Adipocyte (in vitro differentiated cells): ENCODE data around the gene RFLNA.

Source experiments
- DNase-seq: peaks from one replicate; pipeline ENCODE4 v3.0.0-alpha.2; 2015; ENCODE audit warnings: low read depth
- H3K27me3 ChIP-seq: replicated peaks from 2 replicates; pipeline ENCODE4 v1.7.0; 2013; ENCODE audit warnings: mild to moderate bottlenecking, low read length, moderate library complexity; ENCODE audit not compliant: control insufficient read depth, insufficient read depth
- H3K36me3 ChIP-seq: 2 replicates; pipeline ENCODE4 v1.7.0; 2013; ENCODE audit warnings: low read length, mild to moderate bottlenecking, moderate library complexity; ENCODE audit not compliant: control insufficient read depth, insufficient read depth, severe bottlenecking
- H3K4me1 ChIP-seq: 2 replicates; pipeline ENCODE4 v1.7.0; 2013; ENCODE audit warnings: mild to moderate bottlenecking, low read length, moderate library complexity; ENCODE audit not compliant: control insufficient read depth, insufficient read depth
- H3K4me3 ChIP-seq: 2 replicates; pipeline ENCODE4 v1.7.0; 2013; ENCODE audit warnings: mild to moderate bottlenecking, low read length, moderate library complexity
- H3K9ac ChIP-seq: 2 replicates; pipeline ENCODE4 v1.7.0; 2013; ENCODE audit warnings: mild to moderate bottlenecking, low read length, moderate library complexity
- H3K9me3 ChIP-seq: 2 replicates; pipeline ENCODE4 v1.7.0; 2013; ENCODE audit warnings: mild to moderate bottlenecking, low read length, moderate library complexity; ENCODE audit not compliant: control insufficient read depth

The RFLNA gene

DNA sequence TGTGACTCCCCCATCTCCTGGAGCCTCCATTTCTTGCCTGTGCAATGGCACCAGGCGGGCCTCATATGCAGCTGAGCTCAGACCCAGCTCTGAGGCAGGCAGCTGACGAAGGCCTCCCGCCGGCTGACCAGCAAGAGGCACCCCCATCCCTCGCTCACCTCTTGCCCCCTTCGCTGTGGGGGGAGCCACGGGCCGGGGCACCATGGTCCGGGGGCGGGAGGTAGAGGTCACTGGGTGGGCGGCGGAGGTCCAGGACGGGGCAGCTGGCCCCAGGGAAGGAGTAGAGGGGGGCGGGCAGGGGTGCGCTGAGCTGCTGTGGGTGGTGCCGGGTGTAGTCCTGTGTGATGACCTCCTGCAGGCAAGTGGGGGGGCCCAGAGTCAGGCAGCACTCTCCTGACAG, 39.4 kb downstream of the RFLNA start:
- Histone ChIP-seq H3K9ac (no peak overlapping the region), H3K9me3 (no peaks in the 10 kb centered on the region), H3K27me3 (no peaks in the 10 kb centered on the region), H3K4me3 (no peak overlapping the region), H3K4me1 (no peaks in the 10 kb centered on the region), H3K36me3 (peaks cover 87% of the 10 kb centered on the region)
- DNase-seq: no peak

DNA sequence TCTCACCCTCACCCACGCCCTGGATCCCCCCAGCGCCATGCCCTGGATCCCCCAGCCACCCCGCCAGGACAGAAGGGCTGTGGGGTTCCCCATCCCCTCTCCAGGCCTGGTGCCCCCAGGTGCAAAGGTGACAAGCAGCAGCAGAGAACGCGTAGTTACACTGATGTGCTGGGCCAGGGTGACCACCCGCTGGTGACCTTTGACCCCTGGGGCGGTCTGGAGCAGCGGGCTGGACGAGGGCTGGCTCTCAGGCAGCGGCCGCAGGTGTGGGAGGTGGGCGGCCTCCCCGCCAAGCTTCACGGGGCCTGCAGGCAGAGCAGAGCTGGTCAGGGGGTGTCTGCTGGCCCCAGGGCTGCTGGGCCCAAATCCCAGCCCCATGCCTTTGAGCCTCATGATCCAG, 40.1 kb downstream of the RFLNA start:
- DNase-seq: no peak
- peaks cover 82% of the 10 kb centered on the region for H3K36me3 ChIP-seq
- H3K9ac ChIP-seq: no peak overlapping the region
- no peak overlapping the region for H3K4me3 ChIP-seq
- H3K4me1 ChIP-seq: no peaks in the 10 kb centered on the region
- H3K27me3 ChIP-seq: no peaks in the 10 kb centered on the region
- no peaks in the 10 kb centered on the region for H3K9me3 ChIP-seq

DNA sequence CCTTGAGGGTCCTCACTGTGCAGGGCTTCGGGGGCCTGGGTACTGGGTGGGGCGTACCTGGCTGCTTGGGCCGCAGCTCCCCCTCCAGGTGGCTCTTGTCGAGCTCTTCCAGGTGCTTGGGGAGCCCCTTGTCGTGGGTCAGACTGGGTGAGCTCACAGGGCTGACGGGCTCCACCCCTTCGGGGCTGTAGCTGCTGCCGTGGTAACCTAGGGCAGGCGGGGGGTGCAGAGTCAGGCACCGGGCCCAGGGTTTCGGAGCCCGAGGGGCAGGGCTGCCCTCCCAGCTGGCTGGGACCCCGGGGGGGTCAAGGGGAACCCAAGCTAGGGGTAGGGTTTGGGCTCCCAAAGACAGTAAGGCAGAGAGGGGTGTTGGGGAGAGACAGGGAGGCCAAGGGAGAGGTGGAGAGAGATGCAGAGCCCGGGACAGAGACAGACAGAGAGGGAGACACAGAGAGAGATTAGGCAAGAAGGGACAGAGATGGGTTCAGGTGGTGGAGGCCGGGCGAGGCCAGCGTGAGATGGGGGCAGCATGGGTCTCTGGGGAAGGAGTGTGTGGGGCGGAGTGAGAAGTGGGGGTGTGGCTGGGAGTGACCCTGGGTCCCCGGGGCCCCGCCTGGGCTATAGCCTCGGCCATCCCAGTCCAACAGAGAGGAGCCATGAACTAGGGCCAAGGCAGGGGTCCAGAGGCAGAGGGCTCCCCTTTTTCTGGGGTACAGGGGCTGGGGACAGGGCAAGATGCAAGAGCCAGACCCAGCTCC, 40.7 kb downstream of the RFLNA start:
- Histone ChIP-seq H3K36me3 (peaks cover 82% of the 10 kb centered on the region), H3K9ac (no peak overlapping the region), H3K4me3 (no peak overlapping the region), H3K27me3 (no peaks in the 10 kb centered on the region), H3K4me1 (no peaks in the 10 kb centered on the region), H3K9me3 (no peaks in the 10 kb centered on the region)
- DNase-seq: no peak

DNA sequence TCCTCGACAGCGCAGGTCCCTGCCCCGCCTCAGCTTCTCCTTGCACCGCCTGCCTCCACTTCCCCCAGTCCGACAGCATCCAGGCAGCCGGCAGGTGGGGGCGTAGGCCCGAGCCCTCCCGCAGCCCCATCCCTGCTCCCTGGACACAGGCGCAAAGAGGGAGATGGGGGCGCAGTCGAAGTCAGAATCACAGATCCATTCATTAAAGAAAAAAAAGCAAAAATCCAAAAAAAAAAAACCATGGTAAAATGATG, 41.2 kb downstream of the RFLNA start:
- no peaks in the 10 kb centered on the region for H3K9me3 ChIP-seq
- H3K4me3 ChIP-seq: no peak overlapping the region
- H3K27me3 ChIP-seq: no peaks in the 10 kb centered on the region
- H3K4me1 ChIP-seq: no peaks in the 10 kb centered on the region
- H3K36me3 ChIP-seq: peaks cover 83% of the 10 kb centered on the region
- no peak overlapping the region for H3K9ac ChIP-seq
- no peak for DNase-seq

DNA sequence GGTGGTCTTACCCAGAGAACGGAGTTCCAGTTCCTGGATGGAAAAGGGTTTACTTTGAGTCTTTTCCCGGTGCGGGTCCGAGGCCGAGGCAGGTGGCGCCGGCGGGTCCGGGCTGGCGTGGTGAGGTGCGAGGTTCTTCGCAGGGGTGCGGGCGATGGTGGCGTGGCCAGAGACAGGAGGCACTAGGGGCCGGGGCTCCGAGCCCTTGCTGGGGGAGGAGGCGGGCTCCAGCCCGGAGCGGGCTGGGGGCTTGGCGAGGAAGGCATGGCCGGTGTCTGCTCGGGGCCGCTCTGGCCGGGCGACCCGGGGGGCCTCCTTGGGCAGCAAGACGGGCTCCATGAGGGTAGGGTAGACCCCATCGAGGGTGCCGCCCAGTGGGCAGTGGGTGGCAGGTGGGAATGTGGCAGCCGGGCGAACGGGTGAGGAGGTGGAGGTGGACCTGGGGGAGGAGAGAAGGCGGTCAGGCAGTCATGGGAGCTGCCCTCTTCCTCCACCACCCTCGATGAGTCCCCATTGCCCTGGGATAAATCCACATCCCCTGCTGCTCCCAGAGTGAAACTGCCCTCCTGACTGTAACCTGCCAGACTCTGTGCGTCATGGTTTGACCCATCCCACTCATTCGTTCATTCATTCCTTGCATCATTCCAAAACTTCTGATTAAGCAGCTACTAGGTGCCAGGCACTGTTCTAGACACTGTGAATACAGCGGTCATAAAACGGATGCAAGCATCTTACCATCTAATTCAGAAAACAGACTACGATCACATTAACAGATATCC, 42.0 kb downstream of the RFLNA start:
- DNase-seq: no peak
- Histone ChIP-seq H3K4me3 (no peak overlapping the region), H3K9ac (no peak overlapping the region), H3K27me3 (no peaks in the 10 kb centered on the region), H3K9me3 (no peaks in the 10 kb centered on the region), H3K36me3 (peaks cover 83% of the 10 kb centered on the region), H3K4me1 (no peaks in the 10 kb centered on the region)

DNA sequence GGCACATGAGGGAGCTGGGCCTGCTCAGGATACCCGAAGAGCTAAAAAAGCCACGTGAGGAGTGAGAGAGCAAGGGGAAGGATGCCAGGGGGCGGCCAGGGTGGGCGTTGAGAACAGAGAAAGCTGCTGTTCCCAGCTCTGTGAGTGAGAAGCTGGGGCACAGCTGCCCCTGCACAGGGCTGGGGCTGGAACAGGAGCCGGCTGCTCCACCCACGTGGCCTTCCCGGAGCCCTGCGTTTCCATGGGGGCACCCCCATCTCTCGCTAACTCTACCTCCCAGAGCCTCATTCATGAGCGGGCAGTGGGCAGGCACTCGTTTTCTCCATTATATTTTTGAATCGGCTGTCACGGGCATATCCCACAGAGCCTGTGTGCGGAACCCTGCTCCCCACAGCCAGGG, 42.7 kb downstream of the RFLNA start:
- Histone ChIP-seq H3K9me3 (no peaks in the 10 kb centered on the region), H3K27me3 (no peaks in the 10 kb centered on the region), H3K36me3 (peaks cover 82% of the 10 kb centered on the region), H3K4me3 (no peak overlapping the region), H3K9ac (no peak overlapping the region), H3K4me1 (no peaks in the 10 kb centered on the region)
- DNase-seq: no peak

DNA sequence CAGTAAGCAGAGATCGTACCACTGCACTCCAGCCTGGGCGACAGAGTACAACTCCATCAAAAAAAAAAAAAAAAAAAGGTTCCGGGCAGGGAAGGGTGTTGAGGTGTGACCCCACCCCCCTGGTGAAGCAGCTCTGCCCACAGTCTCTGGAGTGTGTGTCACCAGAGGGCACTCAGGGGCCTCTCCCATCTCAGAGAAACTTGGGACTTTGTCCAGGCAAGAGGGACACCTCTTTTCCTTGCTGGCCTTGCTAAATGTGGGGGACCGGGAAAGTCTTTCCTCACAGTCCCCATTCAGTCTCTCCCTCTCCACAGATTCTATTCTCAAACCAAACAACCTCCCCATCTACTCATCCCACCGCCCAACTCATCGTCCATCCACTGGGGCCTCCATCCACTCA, 43.6 kb downstream of the RFLNA start:
- H3K9me3 ChIP-seq: no peaks in the 10 kb centered on the region
- H3K36me3 ChIP-seq: peaks cover 84% of the 10 kb centered on the region
- no peak for DNase-seq
- no peaks in the 10 kb centered on the region for H3K4me1 ChIP-seq
- H3K4me3 ChIP-seq: no peak overlapping the region
- no peak overlapping the region for H3K9ac ChIP-seq
- H3K27me3 ChIP-seq: no peaks in the 10 kb centered on the region

DNA sequence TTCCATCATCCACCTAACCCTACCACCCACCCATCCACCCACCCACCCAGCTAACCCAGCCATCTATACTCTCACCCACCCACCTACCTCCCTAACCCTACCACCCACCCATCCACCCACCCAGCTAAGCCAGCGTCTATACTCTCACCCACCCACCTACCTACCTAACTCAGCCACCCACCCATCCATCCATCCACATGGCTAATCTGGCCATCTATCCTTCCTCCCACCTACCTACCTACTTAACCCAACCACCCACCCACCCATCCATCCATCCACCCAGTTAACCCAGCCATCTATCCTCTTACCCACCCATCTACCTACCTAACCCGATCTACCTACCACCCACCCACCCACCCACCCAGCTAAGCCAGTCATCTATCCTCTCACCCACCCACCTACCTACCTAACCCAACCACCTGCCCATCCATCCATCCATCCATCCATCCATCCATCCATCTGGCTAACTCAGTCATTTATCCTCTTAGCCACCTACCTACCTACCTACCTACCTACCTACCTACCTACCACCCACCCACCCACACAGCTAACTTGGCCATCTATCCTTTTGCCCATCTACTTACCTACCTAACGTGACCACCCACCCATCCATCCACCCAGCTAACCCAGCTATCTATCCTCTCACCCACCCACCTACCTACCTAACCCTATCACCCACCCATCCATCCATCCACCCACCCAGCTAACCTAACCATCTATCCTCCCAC, 44.1 kb downstream of the RFLNA start:
- DNase-seq: no peak
- Histone ChIP-seq H3K36me3 (peaks cover 85% of the 10 kb centered on the region), H3K4me3 (no peak overlapping the region), H3K4me1 (no peaks in the 10 kb centered on the region), H3K27me3 (no peaks in the 10 kb centered on the region), H3K9me3 (no peaks in the 10 kb centered on the region), H3K9ac (no peak overlapping the region)

DNA sequence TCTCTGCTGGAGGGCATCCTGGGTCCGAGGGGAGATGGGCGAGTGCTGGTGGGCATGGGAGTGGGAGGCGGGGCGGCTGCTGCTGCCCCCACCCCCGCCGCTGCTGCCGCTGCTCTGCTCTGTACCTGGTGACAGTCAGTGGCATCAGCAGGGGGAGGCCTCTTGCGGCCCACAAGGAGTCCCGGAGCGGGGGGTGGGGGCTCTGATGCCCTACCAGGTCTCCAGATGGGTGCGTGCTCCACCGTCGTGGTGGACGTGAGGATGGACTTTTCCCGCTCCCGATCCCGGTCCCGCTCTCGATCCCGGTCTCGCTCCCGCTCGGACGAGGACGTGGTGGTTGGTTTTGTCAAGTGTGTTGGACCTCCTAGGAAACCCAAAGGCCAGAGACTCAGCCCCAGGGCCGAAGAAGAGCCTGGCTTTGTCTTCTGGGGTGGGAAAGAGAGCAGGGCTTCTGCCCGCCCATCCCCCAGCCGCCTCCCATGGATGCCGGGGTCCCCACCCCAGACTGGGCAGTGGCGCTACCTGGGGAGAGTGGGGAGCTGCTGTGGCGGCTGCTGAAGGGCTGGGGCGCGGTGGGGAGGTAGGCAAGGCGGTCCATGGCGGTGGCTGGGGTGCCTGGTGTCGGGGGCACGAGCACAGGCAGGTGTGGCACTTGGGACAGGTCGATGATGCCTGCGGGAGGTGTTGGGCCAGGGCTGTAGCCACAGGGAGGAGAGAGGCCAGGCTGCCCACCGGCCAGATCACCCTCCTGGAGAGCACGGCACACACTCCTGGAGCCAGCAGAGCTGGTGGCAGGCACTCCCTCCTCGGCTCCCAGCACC, 45.4 kb downstream of the RFLNA start:
- no peaks in the 10 kb centered on the region for H3K4me1 ChIP-seq
- no peak for DNase-seq
- H3K36me3 ChIP-seq: peaks cover 87% of the 10 kb centered on the region
- no peak overlapping the region for H3K9ac ChIP-seq
- H3K4me3 ChIP-seq: no peak overlapping the region
- no peaks in the 10 kb centered on the region for H3K27me3 ChIP-seq
- no peaks in the 10 kb centered on the region for H3K9me3 ChIP-seq

DNA sequence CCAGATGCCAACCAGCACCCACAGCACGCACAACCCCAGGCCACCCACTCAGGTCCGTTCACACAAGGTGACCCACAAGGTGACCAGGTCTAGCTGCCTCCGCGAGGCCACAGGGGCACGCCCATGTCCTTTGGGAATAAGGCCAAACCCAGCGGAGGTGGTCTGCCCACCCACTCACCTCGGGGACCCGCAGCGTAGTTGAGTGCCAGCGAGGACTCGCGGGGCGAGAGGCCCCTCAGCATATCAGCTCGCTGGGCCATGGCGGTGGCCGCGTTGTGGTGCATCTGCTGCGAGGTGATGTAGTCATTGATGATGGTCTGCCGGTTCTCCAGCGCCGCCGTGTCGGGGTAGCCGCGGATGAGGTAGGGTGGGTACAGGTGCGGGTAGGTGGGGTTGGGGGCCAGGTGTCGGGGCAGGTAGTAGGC, 46.8 kb downstream of the RFLNA start:
- peaks cover 87% of the 10 kb centered on the region for H3K36me3 ChIP-seq
- no peaks in the 10 kb centered on the region for H3K9me3 ChIP-seq
- H3K9ac ChIP-seq: no peak overlapping the region
- H3K4me1 ChIP-seq: no peaks in the 10 kb centered on the region
- no peak for DNase-seq
- no peaks in the 10 kb centered on the region for H3K27me3 ChIP-seq
- H3K4me3 ChIP-seq: no peak overlapping the region

DNA sequence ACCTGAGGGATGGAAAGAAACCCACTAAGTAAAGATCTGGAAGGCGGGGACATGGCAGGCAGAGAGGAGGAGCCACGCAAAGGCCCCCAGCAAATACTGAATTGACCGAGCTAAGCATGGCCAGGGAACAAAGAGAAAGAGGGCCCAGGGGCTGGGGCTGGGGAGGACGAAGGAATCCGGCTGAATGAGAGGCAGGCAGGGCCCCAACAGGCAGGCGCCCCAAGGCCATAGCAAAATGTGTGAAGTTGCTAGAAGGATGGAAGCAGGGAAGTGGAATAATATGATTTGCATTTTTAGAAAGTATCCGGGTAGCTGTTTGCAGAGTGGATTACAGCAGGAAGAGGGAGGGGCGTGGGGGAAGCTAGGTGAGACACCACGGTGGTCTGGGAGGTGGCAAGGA, 49.1 kb downstream of the RFLNA start:
- Histone ChIP-seq H3K9me3 (no peaks in the 10 kb centered on the region), H3K36me3 (peaks cover 92% of the 10 kb centered on the region), H3K4me1 (no peaks in the 10 kb centered on the region), H3K4me3 (no peak overlapping the region), H3K9ac (no peak overlapping the region), H3K27me3 (no peaks in the 10 kb centered on the region)
- no peak for DNase-seq
